ENCODE measurements around the gene NFATC1.

The NFATC1 gene

DNA sequence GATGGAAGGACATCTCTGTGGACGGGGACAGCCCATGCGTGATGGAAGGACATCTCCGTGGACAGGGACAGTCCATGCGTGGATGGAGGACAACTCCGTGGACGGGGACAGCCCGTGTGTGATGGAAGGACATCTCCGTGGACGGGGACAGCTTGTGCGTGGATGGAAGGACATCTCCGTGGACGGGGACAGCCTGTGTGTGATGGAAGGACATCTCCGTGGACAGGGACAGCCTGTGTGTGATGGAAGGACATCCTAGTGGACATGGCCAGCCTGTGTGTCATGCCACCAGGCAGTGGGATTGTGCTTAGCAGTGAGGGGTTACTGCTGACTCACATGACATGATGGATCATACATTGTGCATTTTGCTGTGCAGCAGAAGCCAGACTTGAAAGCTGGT, 30.0 kb upstream of the NFATC1 start:
- Histone ChIP-seq H3K27me3 (ENCODE audit: insufficient read depth, low read length) (no peaks in the 10 kb centered on the region), H3K4me3 (ENCODE audit: low read depth, low read length) (no peak overlapping the region), H2AFZ (ENCODE audit: low read length, unreplicated experiment) (no peak overlapping the region), H3K36me3 (ENCODE audit: insufficient read depth, low read length) (peaks cover 10% of the 10 kb centered on the region; the same call in 1 of the 2 replicates), H3K79me2 (ENCODE audit: control insufficient read depth, insufficient read depth, low read length, unreplicated experiment) (no peaks in the 10 kb centered on the region), H3K4me1 (ENCODE audit: control insufficient read depth, insufficient read depth, low read length, unreplicated experiment) (peaks cover 11% of the 10 kb centered on the region), H3K27ac (ENCODE audit: low read depth, low read length) (no peak overlapping the region)

DNA sequence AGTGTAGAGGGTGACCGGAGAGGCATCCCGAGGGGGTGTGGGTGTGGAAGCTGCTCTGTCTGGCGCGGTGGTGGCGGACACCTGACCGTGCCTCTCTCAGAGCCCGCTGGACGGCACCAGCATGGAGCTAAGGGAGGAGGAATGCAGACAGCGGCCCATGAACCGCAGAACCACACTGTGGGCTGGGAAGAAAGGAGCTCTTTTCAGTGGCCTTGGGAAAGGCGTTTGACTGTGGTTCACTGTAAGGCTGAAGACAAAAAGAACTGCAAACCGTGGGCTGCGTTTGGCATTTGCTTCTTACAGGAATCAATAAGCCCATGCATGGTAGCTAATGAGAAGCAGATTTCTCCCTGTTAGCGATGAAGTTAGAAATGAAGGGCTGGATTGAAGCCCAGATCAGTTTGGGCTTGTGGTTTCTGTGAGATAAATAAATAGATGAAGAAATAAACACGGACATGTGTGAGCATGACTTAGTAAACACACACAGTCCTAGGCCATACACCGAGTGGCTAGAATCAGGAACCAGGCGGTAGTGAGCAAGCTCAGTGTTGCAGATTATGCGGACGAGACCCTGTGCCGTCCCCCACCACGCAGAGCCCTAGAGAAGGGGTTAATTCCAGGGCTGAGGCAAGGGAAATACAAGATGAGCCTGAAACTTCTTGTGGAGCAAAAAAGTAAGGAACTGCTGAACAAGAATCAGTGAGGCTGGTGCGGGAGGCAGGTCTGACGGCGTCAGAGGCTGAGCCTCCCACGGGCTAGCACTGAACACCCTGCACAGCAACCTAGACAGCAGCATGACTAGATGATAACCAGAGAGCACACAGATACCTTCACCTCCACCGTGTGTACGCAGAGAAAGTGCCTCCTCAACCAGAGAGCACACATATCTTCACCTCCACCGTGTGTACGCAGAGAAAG, 29.3 kb upstream of the NFATC1 start:
- no peaks in the 10 kb centered on the region for H3K79me2 ChIP-seq (ENCODE audit: control insufficient read depth, insufficient read depth, low read length, unreplicated experiment)
- peaks cover 7% of the 10 kb centered on the region; the same call in 1 of the 2 replicates for H3K36me3 ChIP-seq (ENCODE audit: insufficient read depth, low read length)
- H3K27me3 ChIP-seq (ENCODE audit: insufficient read depth, low read length), result no peaks in the 10 kb centered on the region
- no peak overlapping the region for H3K4me3 ChIP-seq (ENCODE audit: low read depth, low read length)
- H2AFZ ChIP-seq (ENCODE audit: low read length, unreplicated experiment), result no peak overlapping the region
- H3K27ac ChIP-seq (ENCODE audit: low read depth, low read length), result no peak overlapping the region
- H3K4me1 ChIP-seq (ENCODE audit: control insufficient read depth, insufficient read depth, low read length, unreplicated experiment), result peaks cover 7% of the 10 kb centered on the region

DNA sequence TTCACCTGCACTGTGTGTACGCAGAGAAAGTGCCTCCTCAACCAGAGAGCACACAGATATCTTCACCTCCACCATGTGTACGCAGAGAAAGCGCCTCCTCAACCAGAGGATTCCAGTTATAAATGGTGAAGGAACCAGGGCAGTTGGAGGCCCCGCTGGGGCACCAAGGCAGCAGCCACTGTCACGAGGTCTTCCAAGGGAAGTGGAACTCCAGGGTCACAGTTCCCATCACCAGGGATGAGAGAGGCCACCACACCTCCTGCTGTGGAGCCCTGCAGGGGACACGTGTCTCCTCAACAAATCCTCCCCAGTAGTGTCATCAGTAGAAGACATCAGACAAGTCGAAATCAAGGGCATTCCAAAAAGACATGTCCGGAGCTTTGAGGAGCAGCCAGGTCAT, 28.2 kb upstream of the NFATC1 start:
- no peak overlapping the region for H2AFZ ChIP-seq (ENCODE audit: low read length, unreplicated experiment)
- no peak overlapping the region for H3K4me3 ChIP-seq (ENCODE audit: low read depth, low read length)
- H3K4me1 ChIP-seq (ENCODE audit: control insufficient read depth, insufficient read depth, low read length, unreplicated experiment), result no peaks in the 10 kb centered on the region
- no peak overlapping the region for H3K27ac ChIP-seq (ENCODE audit: low read depth, low read length)
- peaks cover 7% of the 10 kb centered on the region; the same call in 1 of the 2 replicates for H3K36me3 ChIP-seq (ENCODE audit: insufficient read depth, low read length)
- H3K27me3 ChIP-seq (ENCODE audit: insufficient read depth, low read length), result no peaks in the 10 kb centered on the region
- no peaks in the 10 kb centered on the region for H3K79me2 ChIP-seq (ENCODE audit: control insufficient read depth, insufficient read depth, low read length, unreplicated experiment)

DNA sequence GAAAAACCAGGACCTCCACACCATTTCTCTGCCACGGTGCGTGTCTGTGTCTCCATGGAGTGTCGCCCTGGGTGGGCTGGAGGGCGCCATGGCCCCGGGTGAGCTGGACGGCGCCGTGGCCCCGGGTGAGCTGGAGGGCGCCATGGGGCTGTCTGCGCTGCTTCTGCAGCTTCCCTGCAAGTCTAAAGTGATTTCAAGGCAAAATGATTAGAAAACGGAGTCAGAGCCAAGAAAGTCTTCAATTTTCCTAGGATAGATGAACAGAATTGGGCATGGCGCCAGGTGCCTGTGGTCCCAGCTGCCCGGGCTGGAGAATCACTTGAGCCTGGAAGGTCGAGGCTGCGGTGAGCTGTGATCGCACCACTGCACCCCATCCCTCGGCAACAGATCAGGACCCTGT, 27.7 kb upstream of the NFATC1 start:
- Histone ChIP-seq H3K4me3 (ENCODE audit: low read depth, low read length) (no peak overlapping the region), H3K27me3 (ENCODE audit: insufficient read depth, low read length) (no peaks in the 10 kb centered on the region), H2AFZ (ENCODE audit: low read length, unreplicated experiment) (no peak overlapping the region), H3K36me3 (ENCODE audit: insufficient read depth, low read length) (peaks cover 7% of the 10 kb centered on the region; the same call in 1 of the 2 replicates), H3K27ac (ENCODE audit: low read depth, low read length) (no peak overlapping the region), H3K4me1 (ENCODE audit: control insufficient read depth, insufficient read depth, low read length, unreplicated experiment) (no peaks in the 10 kb centered on the region), H3K79me2 (ENCODE audit: control insufficient read depth, insufficient read depth, low read length, unreplicated experiment) (no peaks in the 10 kb centered on the region)

- Histone ChIP-seq H3K27me3 (ENCODE audit: insufficient read depth, low read length) (no peaks in the 10 kb centered on the region), H3K4me1 (ENCODE audit: control insufficient read depth, insufficient read depth, low read length, unreplicated experiment) (no peaks in the 10 kb centered on the region), H3K36me3 (ENCODE audit: insufficient read depth, low read length) (peaks cover under 1% of the 10 kb centered on the region; the same call in 1 of the 2 replicates), H3K4me3 (ENCODE audit: low read depth, low read length) (no peak overlapping the region), H2AFZ (ENCODE audit: low read length, unreplicated experiment) (no peak overlapping the region), H3K79me2 (ENCODE audit: control insufficient read depth, insufficient read depth, low read length, unreplicated experiment) (no peaks in the 10 kb centered on the region), H3K27ac (ENCODE audit: low read depth, low read length) (no peak overlapping the region)
These were observed 27.0 kb upstream of the NFATC1 start for GRCh38 chr18:79368681-79369080.

DNA sequence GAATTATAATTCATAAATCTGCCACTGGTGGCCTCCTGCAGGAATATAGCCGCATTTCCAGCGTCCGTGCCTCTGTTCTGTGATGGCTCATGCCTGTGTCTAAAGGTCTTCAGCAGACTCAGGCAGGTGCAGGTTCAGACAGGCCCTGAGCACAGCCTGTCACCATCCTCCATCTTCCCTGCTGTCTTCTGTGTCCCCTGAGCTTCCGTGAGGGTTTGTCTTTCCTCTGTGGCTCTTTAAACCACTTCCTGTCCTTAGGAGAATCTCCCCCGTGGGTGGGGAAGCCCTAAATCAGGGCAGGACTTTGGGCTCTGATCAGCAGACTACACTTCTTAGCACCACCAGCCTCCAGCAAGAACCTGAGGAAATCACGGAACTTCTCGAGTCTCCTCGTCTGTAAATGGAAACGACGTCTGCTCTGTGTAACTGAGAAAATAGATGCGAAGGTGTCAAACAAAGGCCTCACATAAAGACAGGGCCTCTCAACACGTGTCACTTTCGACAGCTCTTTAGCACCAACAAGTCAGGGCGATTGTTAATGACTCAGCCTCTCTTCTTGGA, 24.1 kb upstream of the NFATC1 start:
- Histone ChIP-seq H3K27me3 (ENCODE audit: insufficient read depth, low read length) (no peaks in the 10 kb centered on the region), H3K79me2 (ENCODE audit: control insufficient read depth, insufficient read depth, low read length, unreplicated experiment) (no peaks in the 10 kb centered on the region), H3K27ac (ENCODE audit: low read depth, low read length) (no peak overlapping the region), H3K4me1 (ENCODE audit: control insufficient read depth, insufficient read depth, low read length, unreplicated experiment) (no peaks in the 10 kb centered on the region), H3K36me3 (ENCODE audit: insufficient read depth, low read length) (no peaks in the 10 kb centered on the region), H2AFZ (ENCODE audit: low read length, unreplicated experiment) (no peak overlapping the region), H3K4me3 (ENCODE audit: low read depth, low read length) (no peak overlapping the region)

- Histone ChIP-seq H3K27me3 (ENCODE audit: insufficient read depth, low read length) (no peaks in the 10 kb centered on the region), H3K4me1 (ENCODE audit: control insufficient read depth, insufficient read depth, low read length, unreplicated experiment) (no peaks in the 10 kb centered on the region), H3K36me3 (ENCODE audit: insufficient read depth, low read length) (no peaks in the 10 kb centered on the region), H3K27ac (ENCODE audit: low read depth, low read length) (no peak overlapping the region), H3K4me3 (ENCODE audit: low read depth, low read length) (no peak overlapping the region), H3K79me2 (ENCODE audit: control insufficient read depth, insufficient read depth, low read length, unreplicated experiment) (no peaks in the 10 kb centered on the region), H2AFZ (ENCODE audit: low read length, unreplicated experiment) (no peak overlapping the region)
These were observed 23.3 kb upstream of the NFATC1 start for GRCh38 chr18:79372461-79372860.

DNA sequence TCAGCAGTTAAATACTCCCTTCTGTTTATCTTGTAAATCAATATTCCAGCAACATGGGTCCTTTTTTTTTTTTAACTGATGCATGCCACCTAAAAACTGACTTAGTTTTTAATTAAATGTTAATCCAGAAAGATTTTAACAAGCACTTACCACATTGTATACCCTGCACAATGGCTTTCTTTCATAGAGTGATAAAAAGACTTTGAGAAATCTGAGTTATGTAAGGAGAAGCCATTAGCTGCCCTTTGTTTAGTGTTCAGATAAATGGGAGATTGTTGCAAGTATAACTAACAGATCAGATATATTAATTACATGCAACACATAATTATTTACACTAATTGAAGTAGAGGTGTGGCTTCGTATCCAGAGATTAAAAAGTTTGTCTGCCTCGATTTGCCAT, 22.7 kb upstream of the NFATC1 start:
- H3K4me3 ChIP-seq (ENCODE audit: low read depth, low read length), result no peak overlapping the region
- H3K27me3 ChIP-seq (ENCODE audit: insufficient read depth, low read length), result no peaks in the 10 kb centered on the region
- no peaks in the 10 kb centered on the region for H3K36me3 ChIP-seq (ENCODE audit: insufficient read depth, low read length)
- no peaks in the 10 kb centered on the region for H3K4me1 ChIP-seq (ENCODE audit: control insufficient read depth, insufficient read depth, low read length, unreplicated experiment)
- no peak overlapping the region for H2AFZ ChIP-seq (ENCODE audit: low read length, unreplicated experiment)
- no peaks in the 10 kb centered on the region for H3K79me2 ChIP-seq (ENCODE audit: control insufficient read depth, insufficient read depth, low read length, unreplicated experiment)
- H3K27ac ChIP-seq (ENCODE audit: low read depth, low read length), result no peak overlapping the region

DNA sequence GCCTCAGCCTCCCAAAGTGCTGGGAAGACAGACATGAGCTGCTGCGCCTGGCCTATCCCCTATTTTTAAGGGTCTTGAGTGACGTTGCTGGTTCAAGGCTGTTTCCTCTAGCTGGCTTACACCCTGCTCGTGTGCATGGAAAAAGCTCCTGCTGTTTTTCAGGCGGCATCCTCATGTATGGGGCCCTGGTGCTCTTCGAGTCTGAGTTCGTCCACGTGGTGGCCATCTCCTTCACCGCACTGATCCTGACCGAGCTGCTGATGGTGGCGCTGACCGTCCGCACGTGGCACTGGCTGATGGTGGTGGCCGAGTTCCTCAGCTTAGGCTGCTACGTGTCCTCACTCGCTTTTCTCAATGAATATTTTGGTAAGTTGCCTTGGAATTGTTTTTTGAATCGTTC, 22.0 kb upstream of the NFATC1 start:
- Histone ChIP-seq H3K4me3 (ENCODE audit: low read depth, low read length) (no peak overlapping the region), H3K36me3 (ENCODE audit: insufficient read depth, low read length) (no peaks in the 10 kb centered on the region), H3K79me2 (ENCODE audit: control insufficient read depth, insufficient read depth, low read length, unreplicated experiment) (no peaks in the 10 kb centered on the region), H2AFZ (ENCODE audit: low read length, unreplicated experiment) (no peak overlapping the region), H3K27ac (ENCODE audit: low read depth, low read length) (no peak overlapping the region), H3K4me1 (ENCODE audit: control insufficient read depth, insufficient read depth, low read length, unreplicated experiment) (no peaks in the 10 kb centered on the region), H3K27me3 (ENCODE audit: insufficient read depth, low read length) (no peaks in the 10 kb centered on the region)

- Histone ChIP-seq H3K79me2 (ENCODE audit: control insufficient read depth, insufficient read depth, low read length, unreplicated experiment) (no peaks in the 10 kb centered on the region), H3K27ac (ENCODE audit: low read depth, low read length) (no peak overlapping the region), H3K4me1 (ENCODE audit: control insufficient read depth, insufficient read depth, low read length, unreplicated experiment) (peaks cover 4% of the 10 kb centered on the region), H2AFZ (ENCODE audit: low read length, unreplicated experiment) (no peak overlapping the region), H3K4me3 (ENCODE audit: low read depth, low read length) (no peak overlapping the region), H3K27me3 (ENCODE audit: insufficient read depth, low read length) (no peaks in the 10 kb centered on the region), H3K36me3 (ENCODE audit: insufficient read depth, low read length) (no peaks in the 10 kb centered on the region)
These were observed 21.1 kb upstream of the NFATC1 start for GRCh38 chr18:79374408-79375171.

Measured in ACC112 (cell line).